ENCODE data around the gene RABL6.

GRCh38 chr9:136826188-136826541 is 18.4 kb downstream of the RABL6 start:
- TF ChIP-seq CTCF (IDR thresholded peaks at IDR 0.05) (no peak), POLR2A (IDR thresholded peaks at IDR 0.05) (no peak)

Data from suprapubic skin (tissue), 3 donors.